GM18498 (cell line): ENCODE results near the gene TRIM22.

Experiments
- ATAC-seq: cut with Tn5 transposase; IDR thresholded peaks from one replicate; pipeline ENCODE4 v1.9.1; 2021; ENCODE audit warnings: mild to moderate bottlenecking, moderate library complexity; ENCODE audit not compliant: unreplicated experiment

The TRIM22 gene

DNA sequence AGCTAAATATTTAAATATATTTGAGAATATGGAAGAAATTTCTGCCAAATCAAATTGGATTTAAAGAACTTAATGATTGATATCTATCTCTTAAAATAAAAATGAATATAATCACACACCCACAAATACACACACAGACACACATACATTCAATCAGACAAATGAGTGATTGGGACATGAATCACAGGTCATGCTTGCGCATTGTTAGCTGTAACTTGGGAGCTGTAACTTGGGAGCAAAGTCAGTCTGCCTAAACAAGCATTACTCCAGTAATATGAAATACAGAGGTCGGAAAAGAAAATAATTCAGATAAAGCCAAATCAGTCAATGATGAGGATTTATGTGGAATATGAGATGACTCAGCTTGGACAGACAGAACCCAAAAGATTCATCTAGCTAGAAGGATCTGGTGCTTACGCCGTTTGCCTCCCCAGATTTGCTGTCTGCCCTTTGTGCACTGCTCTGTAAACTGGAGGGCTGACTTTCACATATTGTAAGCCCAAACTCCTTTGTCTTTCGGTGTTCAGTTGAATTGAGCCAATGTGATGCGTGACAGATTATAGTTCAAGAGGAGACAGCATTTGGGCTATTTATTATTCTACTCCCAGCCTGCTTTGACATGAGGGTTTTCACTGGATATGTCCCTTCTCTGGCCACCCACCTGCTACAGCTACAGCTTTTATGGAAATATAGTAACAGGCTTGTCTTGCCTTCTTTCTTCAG is 48.2 kb downstream of the TRIM22 start:
- no peak for ATAC-seq

DNA sequence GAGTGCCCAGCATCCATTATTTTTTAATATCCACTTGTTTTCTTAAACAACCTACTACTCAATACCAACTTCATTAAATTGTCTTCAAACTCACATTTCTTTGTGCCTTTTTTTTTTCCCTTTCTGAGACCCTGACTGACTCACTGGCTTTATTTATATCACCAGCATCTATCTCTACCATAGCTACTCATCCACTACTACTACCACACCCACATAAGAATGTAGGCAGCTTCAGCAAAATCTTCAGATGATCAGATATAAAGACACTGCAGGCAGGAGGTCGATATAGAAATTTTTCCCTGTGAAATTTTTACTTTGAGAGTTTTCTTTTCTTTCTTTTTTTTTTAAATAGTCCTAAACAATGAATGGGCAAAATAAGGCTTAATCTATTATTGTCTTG is 48.8 kb downstream of the TRIM22 start:
- no peak for ATAC-seq

DNA sequence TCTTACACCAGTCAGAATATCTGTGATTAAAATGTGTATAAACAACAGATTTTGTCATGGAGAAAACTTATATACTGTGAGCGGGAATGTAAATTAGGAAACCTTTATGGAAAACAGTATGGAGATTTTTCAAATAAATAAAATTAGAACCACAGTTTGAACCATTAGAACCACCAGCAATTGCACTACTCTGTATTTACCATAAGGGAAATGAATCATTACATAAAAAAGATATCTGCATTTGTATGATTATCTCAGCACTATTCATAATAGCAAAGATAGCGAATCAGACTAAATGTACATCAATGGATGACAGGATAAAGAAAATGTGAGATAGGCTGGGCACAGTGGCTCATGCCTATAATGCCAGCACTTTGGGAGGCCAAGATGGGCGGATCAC is 57.0 kb downstream of the TRIM22 start:
- ATAC-seq = no peak

DNA sequence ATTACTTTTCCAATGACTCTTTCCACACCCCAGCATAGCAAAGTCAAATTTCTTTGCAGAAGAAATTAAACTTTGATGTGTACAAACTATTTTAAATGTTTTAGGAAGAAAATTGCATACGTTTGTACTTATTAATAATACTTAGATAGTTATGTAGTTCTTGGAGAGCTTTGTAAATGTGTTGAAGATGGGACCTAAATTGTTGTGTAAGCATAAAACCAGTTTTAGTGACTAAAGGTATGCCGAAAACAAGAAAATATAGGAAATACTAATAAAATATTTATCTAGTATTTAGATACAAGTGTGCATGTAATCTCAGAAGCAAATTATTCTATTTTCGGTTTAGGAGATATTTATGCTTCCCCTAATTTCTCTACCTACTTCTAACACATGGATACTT is 60.2 kb downstream of the TRIM22 start:
- ATAC-seq = no peak

DNA sequence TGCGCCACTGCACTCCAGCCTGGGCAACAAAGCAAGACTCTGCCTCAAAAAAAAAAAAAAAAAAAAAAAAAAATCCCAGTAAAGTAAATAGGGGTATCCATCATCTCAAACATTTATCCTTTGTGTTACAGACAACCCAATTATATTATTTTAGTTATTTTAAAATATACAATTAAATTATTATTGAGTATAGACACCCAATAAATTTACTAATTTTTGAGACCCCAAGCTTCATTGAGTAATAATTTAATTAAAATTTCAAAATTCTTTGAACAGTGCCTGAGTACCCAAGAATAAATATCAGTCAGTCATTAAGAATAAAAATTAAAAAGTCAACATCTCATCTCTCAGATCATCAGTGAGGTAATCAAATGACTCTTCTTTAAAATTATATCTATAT is 64.4 kb downstream of the TRIM22 start, which contains the start of gene OR52N4:
TSS of gene OR52N4 (plus strand) at position 301 of the 400 bp plus-strand sequence. CDS start 498 bp downstream, outside the sequence.
- ATAC-seq = no peak
